Measurements from ENCODE around the gene PRRX2.

PRRX2 gene

DNA sequence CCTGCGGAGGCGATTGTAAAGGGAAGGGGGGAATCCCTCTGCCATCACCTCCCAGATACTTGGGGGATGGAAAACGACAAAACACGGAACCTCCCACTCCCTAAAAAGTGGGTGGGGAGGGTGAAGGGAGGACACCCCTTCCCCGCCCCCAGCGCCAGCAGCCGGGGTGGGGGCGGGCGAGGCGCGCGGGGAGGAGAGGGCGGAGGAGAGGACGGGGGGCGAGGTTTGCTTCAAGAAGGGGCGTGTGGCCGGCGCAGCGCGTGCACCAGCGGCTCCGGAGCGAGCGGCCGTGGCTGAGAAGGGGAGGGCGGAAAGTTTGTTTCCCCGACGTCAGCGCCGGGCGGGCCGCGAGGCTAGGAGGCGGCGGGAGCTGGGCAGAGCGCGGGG lies at the start of gene PRRX2:
Gene PRRX2, plus strand, starts transcription at position 259 of the 387 bp plus-strand sequence. CDS start 221 bp downstream, outside the sequence.
- in situ Hi-C loops (cut with MboI; ENCODE audit: low sequenced_read_pairs): no loop called here

DNA sequence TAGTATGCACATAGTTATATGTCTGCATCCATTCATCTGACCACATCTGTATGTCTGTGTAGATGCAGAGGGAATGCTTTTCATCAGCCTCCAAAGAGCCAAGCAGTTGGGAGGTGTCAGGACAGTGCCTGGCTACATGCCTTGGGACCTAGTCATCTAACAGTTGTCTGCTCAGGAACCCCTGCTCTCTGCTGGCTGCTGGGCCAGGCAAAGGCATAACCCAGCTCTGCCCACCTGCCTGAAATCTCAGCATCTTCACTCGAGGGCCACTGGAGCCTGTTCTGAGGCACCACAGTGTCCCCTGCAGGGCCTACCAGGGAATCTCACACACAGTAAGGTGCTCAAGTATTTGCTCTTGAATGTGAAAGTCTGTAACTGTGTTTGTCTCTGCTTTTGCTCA lies 48.3 kb upstream of the PRRX2 start:
- in situ Hi-C loops (cut with MboI; ENCODE audit: low sequenced_read_pairs): no loop called here

DNA sequence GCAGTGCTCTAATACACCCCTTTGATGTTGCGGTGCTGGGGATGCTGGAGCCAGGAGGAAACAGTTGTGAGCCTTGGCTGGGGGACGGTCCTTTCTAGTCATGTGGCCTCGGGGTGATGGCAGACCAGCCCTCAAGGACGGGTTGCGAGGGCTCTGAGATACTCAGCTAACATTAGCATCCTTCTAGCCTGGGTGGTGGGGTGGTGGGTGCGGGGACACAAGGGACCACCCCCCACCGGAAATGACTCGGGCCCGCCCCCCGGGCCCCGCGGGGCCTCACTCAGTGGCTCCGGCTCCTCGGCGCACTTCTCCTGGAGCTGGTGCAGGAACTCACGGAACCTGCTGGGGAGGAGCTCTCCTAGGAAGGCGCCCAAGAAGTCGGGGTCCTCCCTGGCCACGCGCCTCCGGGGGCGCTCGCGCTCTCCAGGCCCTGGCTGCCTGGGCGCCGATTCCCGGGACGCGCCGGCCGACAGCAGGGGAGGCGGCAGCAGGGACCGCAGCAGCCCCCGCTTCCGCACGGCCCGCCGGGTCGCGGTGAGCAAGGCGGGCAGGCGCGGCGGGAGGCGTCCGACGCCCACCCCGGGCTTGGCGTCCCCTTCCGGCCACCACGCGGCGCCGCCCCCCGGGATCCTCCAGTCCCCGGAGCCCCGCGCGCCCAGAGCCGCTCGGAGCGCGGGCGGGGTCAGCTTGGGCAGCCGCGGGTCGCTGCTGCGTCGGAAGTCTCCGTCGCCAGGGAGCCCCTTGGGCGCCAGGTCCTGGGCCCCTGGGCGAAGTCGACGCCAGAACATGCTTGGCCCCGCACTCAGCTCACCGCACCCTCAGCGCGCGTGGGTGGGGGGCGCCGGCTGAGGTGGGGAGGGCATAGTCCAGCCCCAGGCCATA lies 45.4 kb upstream of the PRRX2 start:
- in situ Hi-C loops (cut with MboI; ENCODE audit: low sequenced_read_pairs): no loop called here

DNA sequence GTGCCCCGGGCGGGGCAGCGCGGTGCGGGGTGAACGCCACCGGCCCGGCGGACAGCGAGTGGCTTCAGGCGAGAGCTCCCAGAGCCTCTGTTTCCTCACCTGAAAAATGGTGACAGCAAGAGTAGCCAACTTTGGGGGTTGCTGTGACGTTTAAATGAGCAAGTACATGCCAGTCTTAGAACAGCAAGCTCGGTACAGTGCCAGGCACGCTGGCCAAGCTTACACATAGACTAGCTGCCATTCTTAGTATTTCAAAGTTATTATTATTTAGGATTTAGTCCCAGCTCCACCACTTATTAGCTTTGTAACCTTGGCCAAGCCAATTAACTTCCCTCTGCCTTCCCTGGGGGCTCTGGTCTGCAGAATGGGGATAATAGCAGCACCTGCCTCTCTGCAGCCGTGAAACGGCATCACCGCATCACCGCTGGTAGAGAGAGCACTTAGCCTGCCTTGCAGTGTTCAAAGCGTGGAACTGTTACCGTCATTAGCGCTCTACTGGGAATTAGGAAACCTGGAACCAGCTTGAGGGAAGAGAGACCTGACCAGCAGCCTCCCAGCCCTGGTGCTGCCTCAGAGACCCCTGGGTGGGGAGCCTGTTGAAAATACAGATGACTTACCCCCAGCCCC lies 44.7 kb upstream of the PRRX2 start, which contains the start of gene C9orf50:
Gene C9orf50, minus strand, starts transcription at position 433 of the 627 bp plus-strand sequence. CDS start 527 bp downstream, outside the sequence.
- in situ Hi-C loops (cut with MboI; ENCODE audit: low sequenced_read_pairs): no loop called here

DNA sequence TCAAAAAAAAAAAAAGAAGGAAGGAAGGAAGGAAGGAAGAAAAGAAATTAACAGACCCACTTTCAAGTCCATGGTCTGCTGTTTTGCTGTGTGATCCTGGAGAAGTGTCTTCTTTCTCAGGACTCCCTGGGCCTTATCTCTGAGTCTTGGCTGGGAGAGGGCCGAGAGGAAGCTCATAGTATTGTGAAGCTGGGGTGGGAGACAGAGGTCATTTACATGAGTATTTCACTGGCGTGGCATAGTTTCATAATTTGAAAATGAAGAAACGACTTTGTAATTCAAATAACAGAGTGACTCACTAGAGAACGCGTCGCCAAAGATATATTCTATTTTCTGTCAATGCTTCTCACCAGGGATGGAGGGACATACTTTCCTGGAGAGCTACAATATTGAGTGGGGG lies 42.1 kb upstream of the PRRX2 start:
- in situ Hi-C loops (cut with MboI; ENCODE audit: low sequenced_read_pairs): no loop called here

DNA sequence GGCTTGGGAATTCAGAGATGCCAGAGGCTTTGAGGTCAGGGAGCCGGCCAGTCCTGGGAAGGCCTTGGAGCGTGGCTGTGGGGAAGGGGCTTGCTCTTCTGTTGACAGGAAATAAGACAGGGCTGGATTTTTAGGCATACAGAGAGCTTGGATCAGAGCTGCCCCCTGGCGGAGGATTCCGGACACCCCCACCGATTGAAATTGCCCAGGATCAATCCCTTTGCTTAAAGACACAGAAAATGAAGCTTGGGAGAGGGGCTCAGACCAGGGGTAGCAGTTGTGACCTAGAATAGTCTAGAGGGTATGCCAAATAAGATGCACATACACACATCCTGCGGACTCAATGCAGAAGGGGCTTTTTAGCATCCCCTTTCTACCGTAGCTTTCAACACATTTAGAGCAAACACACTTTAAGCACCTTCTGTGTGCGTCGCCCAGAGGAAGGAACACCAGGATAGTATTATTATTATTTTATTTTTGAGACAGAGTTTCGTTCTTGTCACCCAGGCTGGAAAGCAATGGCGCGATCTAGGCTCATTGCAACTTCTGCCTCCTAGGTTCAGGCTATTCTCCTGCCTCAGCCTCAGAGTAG lies 41.2 kb upstream of the PRRX2 start:
- in situ Hi-C loops (cut with MboI; ENCODE audit: low sequenced_read_pairs): no loop called here

DNA sequence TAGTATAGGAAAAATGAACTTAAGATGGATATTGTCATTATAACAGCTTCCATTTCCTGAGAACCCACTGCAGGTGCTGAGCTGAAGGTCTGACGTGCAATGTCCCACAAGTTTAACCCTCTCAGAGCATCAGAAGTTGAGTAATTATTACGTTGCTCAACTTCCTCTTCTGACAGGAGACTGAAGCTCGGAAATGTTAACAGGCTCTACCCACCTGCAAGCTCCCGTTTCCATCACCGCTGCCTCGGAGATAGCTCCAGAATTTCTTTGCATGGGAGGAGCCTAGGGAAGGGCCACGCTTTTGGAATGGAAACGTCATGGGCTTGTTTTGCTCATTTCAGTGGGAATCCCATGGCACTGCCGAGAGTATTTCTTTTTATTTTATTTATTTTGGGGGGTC lies 40.5 kb upstream of the PRRX2 start:
- in situ Hi-C loops (cut with MboI; ENCODE audit: low sequenced_read_pairs): no loop called here

DNA sequence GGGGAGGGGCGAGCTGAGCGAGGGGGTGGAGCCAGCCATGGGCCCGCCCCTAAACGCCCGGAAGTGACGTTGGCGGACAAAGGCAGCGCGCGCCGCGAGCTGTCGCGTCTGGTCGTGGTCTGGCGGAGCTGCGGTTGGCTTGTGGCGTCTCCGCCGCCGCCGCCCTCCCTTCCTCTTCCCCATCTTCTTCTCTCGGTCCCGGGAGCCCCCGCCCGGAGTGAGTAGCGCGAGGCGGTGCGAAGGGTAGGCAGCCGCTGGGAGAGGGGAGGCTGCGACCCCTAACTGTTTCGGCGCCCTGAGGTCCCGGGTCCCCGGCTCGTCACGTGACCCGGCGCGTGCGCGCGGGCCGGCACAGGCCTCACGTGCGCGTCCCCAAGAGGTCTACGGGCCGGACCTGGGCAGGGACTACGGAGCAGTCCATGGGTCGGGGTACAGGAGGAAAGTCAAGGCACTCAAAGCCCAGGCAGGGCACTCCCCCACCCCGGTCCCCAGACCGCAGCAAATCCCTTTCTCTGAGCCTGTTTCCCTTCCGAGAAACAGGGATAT lies 39.3 kb upstream of the PRRX2 start, which contains the start of gene NTMT1:
Gene NTMT1, plus strand, starts transcription at position 85 of the 546 bp plus-strand sequence. CDS start 6,541 bp downstream, outside the sequence.
- in situ Hi-C loops (cut with MboI; ENCODE audit: low sequenced_read_pairs): no loop called here

DNA sequence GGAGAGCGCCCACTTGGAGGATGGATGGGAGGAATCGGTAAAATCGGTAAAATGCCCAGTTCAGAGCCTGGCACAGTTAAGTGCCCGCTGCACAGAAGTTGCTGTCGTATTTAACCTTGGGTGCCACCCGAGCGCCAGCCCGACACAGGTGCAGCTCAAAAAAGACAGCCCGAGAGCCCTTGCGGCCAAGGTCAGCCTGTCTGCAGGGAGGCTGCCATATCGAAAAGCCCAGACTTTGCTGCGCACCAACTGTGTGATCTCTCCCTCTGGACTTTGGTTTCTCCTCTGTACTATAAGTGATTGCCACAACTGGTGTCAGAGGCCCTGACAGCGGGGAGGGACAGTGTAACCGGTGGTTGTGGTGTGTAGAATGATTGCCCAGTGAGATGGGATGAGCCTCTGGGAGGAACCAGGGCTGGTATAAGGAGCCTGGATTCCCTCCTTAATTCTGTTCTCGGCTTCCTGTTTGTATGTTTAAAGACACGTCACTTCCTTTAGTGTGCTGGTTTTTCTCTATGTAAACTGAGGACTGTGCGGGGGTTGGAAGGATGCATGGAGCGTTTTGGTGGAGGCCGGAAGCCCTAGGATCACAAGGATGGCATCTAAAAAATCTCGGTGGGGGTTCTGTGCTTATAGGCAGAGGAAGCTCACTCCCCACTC lies 38.7 kb upstream of the PRRX2 start:
- in situ Hi-C loops (cut with MboI; ENCODE audit: low sequenced_read_pairs): no loop called here

DNA sequence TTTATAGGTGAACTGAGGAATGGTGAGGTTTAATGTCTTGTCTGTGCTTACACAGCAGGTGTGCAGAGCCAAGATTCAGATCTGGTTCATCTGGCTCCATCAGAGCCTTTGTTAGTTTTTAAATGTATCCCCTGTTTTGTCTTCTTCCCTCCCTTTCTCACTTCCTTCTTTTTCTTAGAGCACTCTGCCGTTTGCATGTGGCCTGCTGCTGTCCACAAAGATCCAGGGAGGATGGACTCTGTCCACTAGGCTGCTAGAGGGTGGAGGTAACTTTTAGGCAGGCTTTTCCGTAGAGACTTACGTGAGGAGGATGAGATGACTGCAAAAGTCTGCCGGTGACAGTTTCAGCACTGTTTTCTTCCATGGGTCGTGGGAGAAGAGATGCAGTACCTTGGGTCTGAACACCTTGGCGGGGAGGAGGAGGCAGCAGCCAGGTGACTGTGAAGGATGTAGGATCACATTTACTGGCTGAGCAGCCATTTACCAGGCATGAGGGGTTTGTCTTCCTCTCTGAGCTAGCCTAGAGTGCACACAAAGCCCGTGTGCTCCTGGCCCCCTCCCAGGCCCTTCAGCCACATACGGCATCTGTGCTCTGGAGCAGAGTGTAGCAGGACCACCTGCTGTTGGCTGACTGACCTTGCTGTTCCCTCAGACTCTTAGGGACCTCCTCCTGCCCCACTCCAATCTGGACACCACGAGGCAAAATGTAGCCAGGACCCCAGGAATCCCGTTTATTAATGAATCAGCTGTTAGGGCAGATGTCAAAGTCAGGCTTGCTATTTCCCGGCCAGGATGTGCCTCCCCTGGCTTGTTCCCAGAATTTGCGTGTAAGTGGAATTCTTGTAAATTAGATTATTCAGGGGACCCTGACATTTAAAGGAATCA lies 37.6 kb upstream of the PRRX2 start:
- in situ Hi-C loops (cut with MboI; ENCODE audit: low sequenced_read_pairs): no loop called here

DNA sequence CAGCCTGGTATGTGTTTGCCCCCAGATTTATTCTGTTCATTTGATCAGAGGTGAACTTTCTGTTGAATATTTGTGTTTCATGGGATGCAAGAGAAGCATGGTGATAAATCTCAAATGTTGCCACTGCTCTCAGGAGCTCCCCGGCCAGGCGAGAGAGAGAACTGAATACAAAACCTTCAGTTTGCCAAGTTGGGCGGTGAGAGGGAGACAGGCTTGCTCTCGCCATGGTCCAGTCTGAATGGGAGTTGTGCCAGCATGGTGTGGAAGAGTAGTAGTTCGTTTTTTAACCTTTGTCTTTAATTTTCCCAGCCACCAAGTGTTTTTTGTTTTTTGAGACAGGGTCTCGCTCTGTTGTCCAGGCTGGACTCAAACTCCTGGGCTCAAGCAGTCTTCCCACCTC lies 36.7 kb upstream of the PRRX2 start:
- in situ Hi-C loops (cut with MboI; ENCODE audit: low sequenced_read_pairs): no loop called here

DNA sequence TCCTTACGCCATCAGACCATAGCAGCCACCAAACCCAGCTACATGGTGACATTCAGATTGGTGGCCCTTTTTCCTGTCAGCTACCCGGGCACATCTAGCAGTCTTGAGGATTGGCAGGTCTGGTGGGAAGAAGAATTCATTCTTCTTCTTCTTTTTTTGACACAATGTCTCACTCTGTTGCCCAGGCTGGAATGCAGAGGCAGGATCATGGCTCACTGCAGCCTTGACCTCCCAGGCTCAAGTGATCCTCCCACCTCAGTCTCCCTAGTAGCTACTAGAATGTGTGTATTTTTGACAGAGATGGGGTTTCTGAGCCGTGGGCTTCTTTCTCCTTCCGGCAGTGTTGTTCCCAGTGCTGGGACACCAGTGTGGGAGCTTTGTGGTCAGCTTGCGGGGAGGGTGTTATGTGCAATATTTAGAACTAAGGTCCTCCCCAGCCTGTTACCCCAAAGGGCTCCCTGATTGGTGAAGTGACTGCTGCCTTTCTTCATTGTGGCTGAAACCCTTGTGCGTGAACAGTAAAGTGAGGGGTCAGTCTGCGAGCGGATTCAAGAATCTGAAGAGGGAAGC lies 36.1 kb upstream of the PRRX2 start:
- in situ Hi-C loops (cut with MboI; ENCODE audit: low sequenced_read_pairs): no loop called here

DNA sequence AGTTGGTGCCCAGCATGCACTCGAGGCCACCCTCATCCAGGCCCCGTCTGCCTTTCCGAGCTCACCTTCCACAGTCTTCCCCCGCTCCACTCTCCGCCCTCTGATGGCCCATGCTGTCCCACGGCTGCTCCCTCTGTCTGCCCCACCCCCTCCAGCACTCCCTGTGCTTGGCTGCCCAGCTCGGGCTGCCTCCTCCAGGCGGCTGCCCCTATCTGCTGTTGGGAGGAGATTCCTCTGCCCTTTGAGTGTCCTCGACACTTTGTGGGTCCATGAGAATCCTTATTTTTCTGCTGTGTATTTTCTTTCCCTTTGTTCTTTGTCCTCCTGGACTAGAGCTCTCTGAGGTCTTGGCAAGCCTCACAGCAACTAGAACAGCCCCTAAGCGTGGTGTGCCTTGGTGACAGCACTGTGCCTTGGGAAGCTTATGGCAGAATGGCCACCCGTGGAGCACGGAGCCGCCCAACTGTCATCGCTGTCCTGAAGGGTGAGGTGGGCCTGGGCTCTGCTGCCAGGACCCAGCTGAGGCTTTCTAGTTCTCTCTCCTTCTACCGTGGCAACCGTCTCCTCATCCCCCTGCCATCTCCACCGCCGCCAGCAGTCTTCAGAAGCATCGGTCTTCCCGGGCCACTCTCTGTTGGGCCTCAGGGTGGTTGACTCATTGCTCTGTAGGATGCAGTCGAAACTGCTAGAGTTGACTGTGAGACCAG lies 34.3 kb upstream of the PRRX2 start:
- in situ Hi-C loops (cut with MboI; ENCODE audit: low sequenced_read_pairs): loop anchor here (10.0 kb wide), 1 partner anchor 154 kb away; no protein-coding TSS in a partner anchor

DNA sequence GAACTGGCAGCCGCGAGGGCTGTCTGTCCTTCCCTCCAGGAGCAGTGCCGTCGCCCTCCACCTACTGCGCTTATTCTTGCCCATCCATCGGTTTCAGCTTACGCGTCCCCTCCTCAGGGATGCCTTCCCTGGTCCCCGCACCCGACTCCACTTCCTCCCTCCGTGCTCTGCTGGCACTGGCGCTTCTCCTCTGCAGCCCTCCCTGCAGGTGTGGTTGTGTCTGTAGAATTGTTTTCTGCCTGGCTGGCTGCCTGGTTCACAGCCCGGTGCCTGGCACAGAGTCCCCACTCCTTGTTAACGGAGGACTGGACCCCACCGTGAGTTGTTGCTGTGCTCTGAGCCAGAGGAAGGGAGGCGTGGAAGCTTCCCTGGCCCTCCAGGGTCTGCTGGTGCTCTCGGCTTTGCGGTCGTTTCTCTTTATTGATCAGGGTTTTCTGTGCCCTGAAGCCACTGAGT lies 33.7 kb upstream of the PRRX2 start:
- in situ Hi-C loops (cut with MboI; ENCODE audit: low sequenced_read_pairs): loop anchor here (10.0 kb wide), 1 partner anchor 153 kb away; no protein-coding TSS in a partner anchor

DNA sequence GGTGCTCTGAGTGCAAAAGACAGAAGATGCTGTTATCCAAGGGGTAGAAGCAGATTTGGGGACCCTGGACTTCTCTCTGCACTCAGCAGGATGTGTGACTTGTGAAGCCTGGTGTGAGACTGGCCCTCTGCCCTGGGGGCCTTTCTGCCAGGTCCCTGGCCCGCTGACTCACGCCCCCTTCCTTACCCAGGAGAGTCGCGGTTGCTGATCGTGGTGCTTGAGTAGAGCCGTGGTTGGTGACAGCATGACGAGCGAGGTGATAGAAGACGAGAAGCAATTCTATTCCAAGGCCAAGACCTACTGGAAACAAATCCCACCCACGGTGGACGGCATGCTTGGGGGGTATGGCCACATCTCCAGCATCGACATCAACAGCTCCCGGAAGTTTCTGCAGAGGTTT lies 33.0 kb upstream of the PRRX2 start:
- in situ Hi-C loops (cut with MboI; ENCODE audit: low sequenced_read_pairs): loop anchor here (10.0 kb wide), 1 partner anchor 152 kb away; no protein-coding TSS in a partner anchor

DNA sequence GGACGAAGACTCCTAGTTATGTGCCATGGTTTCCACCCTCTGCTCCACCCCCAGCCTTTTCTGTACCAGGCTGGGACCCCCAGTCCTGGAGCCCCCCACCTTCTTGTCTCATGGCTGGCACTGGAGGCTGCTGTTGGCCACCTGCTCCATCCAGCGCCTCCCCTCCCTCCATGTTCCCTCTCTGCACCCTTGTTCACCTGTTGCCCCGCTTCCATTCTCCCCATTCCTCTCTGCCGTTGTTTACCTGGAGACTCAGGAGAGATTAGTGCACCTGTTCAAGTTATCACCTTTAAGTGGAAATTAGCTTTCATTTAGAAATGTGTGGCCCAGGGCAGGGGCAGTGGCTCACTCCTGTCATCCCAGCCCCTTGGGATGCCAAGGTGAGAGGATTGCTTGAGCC lies 32.2 kb upstream of the PRRX2 start:
- in situ Hi-C loops (cut with MboI; ENCODE audit: low sequenced_read_pairs): loop anchor here (10.0 kb wide), 1 partner anchor 152 kb away; no protein-coding TSS in a partner anchor

DNA sequence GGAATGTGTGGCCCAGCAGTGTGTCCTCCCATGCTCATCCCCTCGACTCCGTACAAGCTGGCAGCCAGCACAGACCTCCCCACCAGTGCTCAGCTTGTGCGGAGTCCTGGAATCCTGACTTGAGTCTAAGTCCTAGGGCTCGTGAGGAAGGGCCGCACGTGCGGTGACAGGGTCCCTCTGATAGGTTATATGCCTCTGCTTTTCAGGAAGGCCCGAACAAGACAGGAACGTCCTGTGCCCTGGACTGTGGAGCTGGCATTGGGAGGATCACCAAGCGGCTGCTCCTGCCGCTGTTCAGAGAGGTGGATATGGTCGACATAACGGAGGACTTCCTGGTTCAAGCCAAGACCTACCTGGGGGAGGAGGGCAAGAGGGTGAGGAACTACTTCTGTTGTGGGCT lies 31.6 kb upstream of the PRRX2 start:
- in situ Hi-C loops (cut with MboI; ENCODE audit: low sequenced_read_pairs): loop anchor here (10.0 kb wide), 1 partner anchor 151 kb away; no protein-coding TSS in a partner anchor

Data from HL-60/S4 treated with phorbol 12-myristate 13-acetate at 8.2 ng/mL for 4 days and 3 days (cell line).